OCI-LY3 (cell line): ENCODE data around the gene GLUD1.

Experiments used
- CTCF ChIP-seq: fragments of 200-600, 300-600 bp; sonication (generic); IDR thresholded peaks from 2 replicates; pipeline ENCODE4 v1.5.1; 2014; ENCODE audit warnings: antibody characterized with exemption, low read length, low read depth
- EZH2phosphoT487 ChIP-seq: fragments of 200-600 bp; shearing (Covaris generic); IDR thresholded peaks from 2 replicates; pipeline ENCODE4 v1.6.1; 2018; ENCODE audit warnings: antibody characterized with exemption, mixed run types, low read depth

- TF ChIP-seq CTCF (no peak), EZH2phosphoT487 (no peak)
These were observed 41.5 kb downstream of the GLUD1 start for GRCh38 chr10:87053111-87053510.
